K562 (cell line): ENCODE data around the gene ADGRG1. TPM values are rescaled to one million over a fixed set of nuclear protein-coding genes. Genes with fewer than 3 reads are reported as not detected.

Experiments used
- BHLHE40 ChIP-seq: IDR thresholded peaks from 2 replicates; pipeline ENCODE4 v1.6.1; 2011; ENCODE audit warnings: low read length, improper control_type of control experiment
- CBX2 ChIP-seq: fragments of 200-600 bp; sonication (generic); IDR thresholded peaks from one replicate; pipeline ENCODE4 v1.6.1; 2012; ENCODE audit warnings: mild to moderate bottlenecking, low read length, inconsistent platforms; ENCODE audit not compliant: insufficient read depth, poor library complexity, severe bottlenecking
- CCAR2 ChIP-seq: fragments of 200-400 bp; formaldehyde crosslinking; IDR thresholded peaks from 2 replicates; pipeline ENCODE4 v1.6.1; 2017; ENCODE audit warnings: mild to moderate bottlenecking, low read depth, low read length
- CEBPB ChIP-seq: fragments of 450-650 bp; IDR thresholded peaks from 2 replicates; pipeline ENCODE4 v1.6.1; 2016; ENCODE audit warnings: missing genetic modification characterization, missing compliant biosample characterization
- EGR1 ChIP-seq: fragments of 450-650 bp; conservative IDR thresholded peaks from 2 replicates; pipeline ENCODE4 v1.6.1; 2017; ENCODE audit warnings: mild to moderate bottlenecking
- ETV1 ChIP-seq: fragments of 450-650 bp; conservative IDR thresholded peaks from 2 replicates; pipeline ENCODE4 v1.6.1; 2016; ENCODE audit warnings: missing genetic modification characterization, control low read depth, low read depth, missing compliant biosample characterization
- MAZ ChIP-seq, 2 experiments: fragments of 450-650 bp in 1 of 2; sonication (generic) in 1 of 2; formaldehyde crosslinking; IDR thresholded peaks in 1 of 2; conservative IDR thresholded peaks in 1 of 2; 2 replicates each; pipeline versions ENCODE4 v1.4.0 to v1.5.0; 2020; ENCODE audit warnings: mild to moderate bottlenecking in 1 of 2, missing genetic modification reagents in 1 of 2
- PML ChIP-seq: IDR thresholded peaks from 2 replicates; pipeline ENCODE4 v1.6.1; 2012; ENCODE audit warnings: low read length, inconsistent platforms
- SMARCC2 ChIP-seq: fragments of 450-650 bp; IDR thresholded peaks from 2 replicates; pipeline ENCODE4 v1.6.1; 2017; ENCODE audit warnings: antibody characterized with exemption, moderate library complexity, mild to moderate bottlenecking, low read depth
- YBX1 ChIP-seq: fragments of 450-650 bp; IDR thresholded peaks from 2 replicates; pipeline ENCODE4 v1.7.1; 2016; ENCODE audit warnings: mild to moderate bottlenecking
- polyA plus RNA-seq, 8 experiments: library from polyadenylated mRNA; depleted of rRNA in 4 of 8; stranded (reverse) in 5 of 8; unstranded in 3 of 8; fragments of >200 nt; fragmentation: Nextera tagmentation in 2 of 8; fragmentation: Illumina TruSeq in 1 of 8; extraction: Ambion mirVana in 2 of 8; extraction: Trizol in 1 of 8; gene quantifications; 2 replicates each; pipeline versions ENCODE4 v1.2.1 to v1.2.3, GENCODE V29; 2011 to 2014; ENCODE audit warnings: inconsistent platforms in 1 of 8, missing spikeins in 1 of 8
- total RNA-seq, 7 experiments: library from RNA; depleted of rRNA in 6 of 7; stranded (reverse); fragments of >200 nt in 6 of 7; fragmentation: Illumina TruSeq in 2 of 7; extraction: Trizol in 2 of 7; gene quantifications; 2 replicates each; pipeline versions ENCODE4 v1.2.1 to v1.2.3, GENCODE V29; 2011 to 2021; ENCODE audit warnings: low replicate concordance in 1 of 7
- TF ChIP-seq, protein P1 (sequence below), 2 experiments: fragments of 450-650 bp; formaldehyde crosslinking in 1 of 2; IDR thresholded peaks; 2 replicates each; pipeline versions ENCODE4 v1.4.0 to v1.6.1; 2014 to 2020; ENCODE audit warnings: mild to moderate bottlenecking in 2 of 2, borderline replicate concordance in 1 of 2, low read depth in 1 of 2
- TF ChIP-seq, protein P2 (sequence below): sonication (generic); formaldehyde crosslinking; IDR thresholded peaks from 2 replicates; pipeline ENCODE4 v1.9.0; 2022; ENCODE audit warnings: mild to moderate bottlenecking, missing genetic modification reagents

The ADGRG1 gene
- total and polyA plus RNA-seq, 9 of the 15 experiments (the other 6 are each of a cell fraction or from before 2014, with no cell fraction given) = 0.04 to 0.31 (median 0.16) TPM; not detected in 6

DNA sequence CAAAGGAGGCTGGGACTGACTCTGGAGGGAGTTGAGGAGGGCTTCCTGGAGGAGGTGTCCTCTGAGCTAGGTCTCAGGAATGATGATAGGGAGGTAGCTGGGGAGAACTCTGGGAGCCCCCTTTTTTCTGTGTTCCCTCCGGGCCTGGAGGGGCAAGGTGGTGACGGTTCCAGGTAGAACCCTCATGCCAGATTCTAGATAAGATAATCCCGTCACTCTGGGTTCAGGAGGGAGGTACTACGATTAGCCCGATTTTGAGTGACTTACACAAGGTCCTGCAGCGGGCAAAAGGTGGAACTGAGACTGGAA is 21.0 kb downstream of the ADGRG1 start (continued):
- TF ChIP-seq, protein P1, sequence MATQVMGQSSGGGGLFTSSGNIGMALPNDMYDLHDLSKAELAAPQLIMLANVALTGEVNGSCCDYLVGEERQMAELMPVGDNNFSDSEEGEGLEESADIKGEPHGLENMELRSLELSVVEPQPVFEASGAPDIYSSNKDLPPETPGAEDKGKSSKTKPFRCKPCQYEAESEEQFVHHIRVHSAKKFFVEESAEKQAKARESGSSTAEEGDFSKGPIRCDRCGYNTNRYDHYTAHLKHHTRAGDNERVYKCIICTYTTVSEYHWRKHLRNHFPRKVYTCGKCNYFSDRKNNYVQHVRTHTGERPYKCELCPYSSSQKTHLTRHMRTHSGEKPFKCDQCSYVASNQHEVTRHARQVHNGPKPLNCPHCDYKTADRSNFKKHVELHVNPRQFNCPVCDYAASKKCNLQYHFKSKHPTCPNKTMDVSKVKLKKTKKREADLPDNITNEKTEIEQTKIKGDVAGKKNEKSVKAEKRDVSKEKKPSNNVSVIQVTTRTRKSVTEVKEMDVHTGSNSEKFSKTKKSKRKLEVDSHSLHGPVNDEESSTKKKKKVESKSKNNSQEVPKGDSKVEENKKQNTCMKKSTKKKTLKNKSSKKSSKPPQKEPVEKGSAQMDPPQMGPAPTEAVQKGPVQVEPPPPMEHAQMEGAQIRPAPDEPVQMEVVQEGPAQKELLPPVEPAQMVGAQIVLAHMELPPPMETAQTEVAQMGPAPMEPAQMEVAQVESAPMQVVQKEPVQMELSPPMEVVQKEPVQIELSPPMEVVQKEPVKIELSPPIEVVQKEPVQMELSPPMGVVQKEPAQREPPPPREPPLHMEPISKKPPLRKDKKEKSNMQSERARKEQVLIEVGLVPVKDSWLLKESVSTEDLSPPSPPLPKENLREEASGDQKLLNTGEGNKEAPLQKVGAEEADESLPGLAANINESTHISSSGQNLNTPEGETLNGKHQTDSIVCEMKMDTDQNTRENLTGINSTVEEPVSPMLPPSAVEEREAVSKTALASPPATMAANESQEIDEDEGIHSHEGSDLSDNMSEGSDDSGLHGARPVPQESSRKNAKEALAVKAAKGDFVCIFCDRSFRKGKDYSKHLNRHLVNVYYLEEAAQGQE (IDR thresholded peaks at IDR 0.05; ENCODE audit: borderline replicate concordance) = no peak
- TF ChIP-seq, protein P1 (CRISPR knock-in tag; IDR thresholded peaks at IDR 0.05; ENCODE audit: low read depth) = no peak
- TF ChIP-seq ETV1 (tag) (no peak), PML (no peak), BHLHE40 (no peak), CCAR2 (no peak), EGR1 (no peak), SMARCC2 (no peak), YBX1 (no peak), MAZ (CRISPR knock-in tag; conservative IDR thresholded peaks at IDR 0.05 in 1 of 2, IDR thresholded peaks at IDR 0.05 in 1 of 2) (no peak), CBX2 (no peak), CEBPB (tag) (no peak)
- TF ChIP-seq, protein P2, sequence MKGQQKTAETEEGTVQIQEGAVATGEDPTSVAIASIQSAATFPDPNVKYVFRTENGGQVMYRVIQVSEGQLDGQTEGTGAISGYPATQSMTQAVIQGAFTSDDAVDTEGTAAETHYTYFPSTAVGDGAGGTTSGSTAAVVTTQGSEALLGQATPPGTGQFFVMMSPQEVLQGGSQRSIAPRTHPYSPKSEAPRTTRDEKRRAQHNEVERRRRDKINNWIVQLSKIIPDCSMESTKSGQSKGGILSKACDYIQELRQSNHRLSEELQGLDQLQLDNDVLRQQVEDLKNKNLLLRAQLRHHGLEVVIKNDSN (CRISPR knock-in tag) = no peak
